Right renal cortex interstitium (tissue), 3 donors: ENCODE results near the gene TMOD1. TPM values are rescaled to one million over a fixed set of nuclear protein-coding genes. Genes with fewer than 3 reads are reported as not detected.
"Not testable (repeated sequence)": the region's sequence is repeated elsewhere in the genome, so short reads cannot be mapped to it uniquely, and the experiment has no call there.

Experiments used
- DNase-seq, 3 donors: peaks; one replicate each; pipeline ENCODE4 v3.0.0-alpha.2; 2013; ENCODE audit warnings: low read depth in 3 of 3, low spot score in 2 of 3
- polyA plus RNA-seq, 3 donors: library from polyadenylated mRNA; unstranded; fragments of 120-200 nt; gene quantifications; one replicate each; pipeline ENCODE4 v1.2.1, GENCODE V29; 2013; ENCODE audit not compliant: insufficient read length in 3 of 3

TMOD1 gene
- polyA plus RNA-seq, result 1 to 10 TPM; 2.0 to 3.0 (median 2.1) TPM

DNA sequence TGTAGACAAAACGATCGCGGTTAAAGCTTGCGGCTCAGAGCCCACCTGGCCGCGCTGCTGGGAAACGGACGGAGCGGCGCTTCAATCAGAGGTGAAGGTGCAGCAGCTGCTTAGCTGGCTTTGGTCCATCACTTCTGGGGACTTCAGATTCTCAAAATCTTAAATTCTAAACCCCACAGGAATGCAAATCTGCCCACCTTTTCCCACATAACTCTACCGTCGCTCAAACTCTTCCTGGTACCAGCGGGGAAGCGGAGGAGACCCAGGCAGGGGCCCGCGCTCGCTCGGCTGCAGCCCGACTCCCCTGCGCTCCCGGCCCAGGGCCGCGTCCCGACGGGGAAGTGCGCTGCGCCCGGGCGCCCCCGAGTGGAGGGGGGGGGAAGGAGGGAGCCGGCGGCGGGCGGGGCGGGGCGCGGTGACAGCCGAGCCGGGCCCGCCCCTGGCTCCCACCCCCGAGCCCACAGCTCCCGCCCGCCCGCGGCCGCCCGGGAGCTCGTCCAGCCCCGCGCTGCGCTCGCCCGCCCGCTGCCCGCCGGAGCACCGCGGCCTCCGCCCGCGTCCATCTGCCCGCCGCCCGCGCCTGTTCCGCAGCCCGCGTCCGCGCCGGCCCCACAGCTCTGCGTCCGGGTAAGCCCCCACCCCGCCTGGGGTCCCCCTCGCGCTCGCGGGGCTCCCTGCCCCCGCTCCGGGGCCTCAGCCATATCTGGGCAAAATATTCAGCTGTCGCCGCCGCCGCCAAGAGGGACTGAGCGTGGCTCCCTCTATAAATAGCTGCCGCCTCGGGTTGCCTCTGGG, at the start of gene TMOD1:
TSS of gene TMOD1 (plus strand) at position 490 of the 795 bp plus-strand sequence. CDS start 22,523 bp downstream, outside the sequence.
- DNase-seq, result no peak

DNA sequence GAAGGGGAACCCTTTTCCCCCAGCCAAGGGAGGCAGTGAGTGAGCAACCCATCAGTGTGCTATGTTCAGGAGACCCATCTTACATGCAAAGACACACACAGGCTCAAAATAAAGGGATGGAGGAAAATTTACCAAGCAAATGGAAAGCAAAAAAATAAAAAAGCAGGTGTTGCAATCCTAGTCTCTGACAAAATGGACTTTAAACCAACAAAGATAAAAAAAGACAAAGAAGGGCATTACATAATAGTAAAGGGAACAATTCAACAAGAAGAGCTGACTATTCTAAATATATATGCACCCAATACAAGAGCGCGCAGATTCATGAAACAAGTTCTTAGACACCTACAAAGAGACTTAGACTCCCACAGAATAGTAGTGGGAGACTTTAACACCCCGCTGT, 47.9 kb upstream of the TMOD1 start:
- DNase-seq, result not testable (repeated sequence)

DNA sequence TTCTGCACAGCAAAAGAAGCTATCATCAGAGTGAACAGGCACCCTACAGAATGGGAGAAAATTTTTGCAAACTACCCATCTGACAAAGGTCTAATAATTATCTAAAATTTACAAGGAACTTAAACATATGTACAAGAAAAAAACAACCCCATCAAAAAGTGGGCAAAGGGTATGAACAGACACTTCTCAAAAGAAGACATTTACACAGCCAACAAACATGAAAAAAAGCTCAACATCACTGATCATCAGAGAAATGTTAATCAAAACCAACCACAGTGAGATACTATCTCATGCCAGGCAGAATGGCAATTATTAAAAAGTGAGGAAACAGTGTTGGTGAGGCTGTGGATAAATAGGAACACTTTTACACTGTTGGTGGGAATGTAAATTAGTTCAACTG, 44.6 kb upstream of the TMOD1 start:
- DNase-seq, result not testable (repeated sequence)

DNA sequence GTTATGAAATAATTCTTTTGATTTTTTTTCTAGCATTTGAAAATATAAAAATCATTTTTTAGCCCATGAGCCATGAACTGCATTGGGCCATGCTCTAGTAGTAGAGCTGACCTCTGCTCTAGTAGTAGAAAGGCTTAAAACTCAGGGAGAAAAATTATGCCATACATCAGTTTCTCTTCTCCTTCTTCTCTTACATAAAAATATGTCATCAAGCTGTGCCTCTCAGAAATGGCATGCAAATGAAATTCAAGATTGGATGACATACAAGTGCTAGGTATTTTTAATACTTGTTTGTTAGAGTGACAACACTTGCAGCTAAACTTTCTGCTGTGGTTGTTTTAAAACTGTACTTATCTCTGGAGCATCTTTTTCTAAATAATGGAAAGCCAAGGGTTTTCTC, 42.1 kb upstream of the TMOD1 start:
- DNase-seq, result no peak

DNA sequence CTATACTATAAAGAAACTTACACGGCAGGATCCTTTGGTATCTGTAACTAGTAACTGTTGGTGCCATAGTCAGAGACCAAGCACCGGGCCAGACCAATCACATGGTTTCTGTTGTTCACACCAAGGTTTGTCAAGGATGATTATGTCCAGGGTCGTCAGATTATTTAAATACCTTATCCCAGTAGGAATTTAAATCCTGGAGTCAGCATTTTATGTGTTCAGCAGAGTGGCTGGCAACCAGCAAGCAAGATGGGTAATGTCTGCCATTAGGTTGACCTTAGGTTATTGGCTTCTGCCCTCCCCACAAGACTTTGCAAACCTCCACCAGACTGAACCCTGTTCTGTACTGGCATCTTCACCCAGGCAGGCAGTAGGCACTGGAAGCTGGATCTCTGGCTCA, 39.3 kb upstream of the TMOD1 start:
- no peak for DNase-seq

DNA sequence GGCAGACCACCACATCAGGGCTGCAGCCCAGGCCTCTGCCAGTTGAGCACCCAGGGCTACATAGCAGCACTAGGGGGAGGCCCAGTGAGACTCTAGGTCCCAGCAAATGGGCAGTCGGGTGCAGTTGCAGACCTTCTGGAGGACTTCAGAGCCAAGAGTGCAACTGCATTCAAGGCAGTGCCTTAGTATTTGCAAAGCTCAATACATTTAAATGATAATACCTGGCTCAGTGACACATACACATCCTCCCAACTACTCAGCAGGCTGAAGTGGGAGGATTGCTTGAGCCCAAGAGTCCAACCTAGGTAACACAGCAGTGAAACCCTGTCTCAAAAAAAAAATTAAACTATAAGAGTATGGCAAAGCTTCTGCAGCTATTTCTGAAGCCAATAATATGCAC, 38.6 kb upstream of the TMOD1 start:
- no peak for DNase-seq

DNA sequence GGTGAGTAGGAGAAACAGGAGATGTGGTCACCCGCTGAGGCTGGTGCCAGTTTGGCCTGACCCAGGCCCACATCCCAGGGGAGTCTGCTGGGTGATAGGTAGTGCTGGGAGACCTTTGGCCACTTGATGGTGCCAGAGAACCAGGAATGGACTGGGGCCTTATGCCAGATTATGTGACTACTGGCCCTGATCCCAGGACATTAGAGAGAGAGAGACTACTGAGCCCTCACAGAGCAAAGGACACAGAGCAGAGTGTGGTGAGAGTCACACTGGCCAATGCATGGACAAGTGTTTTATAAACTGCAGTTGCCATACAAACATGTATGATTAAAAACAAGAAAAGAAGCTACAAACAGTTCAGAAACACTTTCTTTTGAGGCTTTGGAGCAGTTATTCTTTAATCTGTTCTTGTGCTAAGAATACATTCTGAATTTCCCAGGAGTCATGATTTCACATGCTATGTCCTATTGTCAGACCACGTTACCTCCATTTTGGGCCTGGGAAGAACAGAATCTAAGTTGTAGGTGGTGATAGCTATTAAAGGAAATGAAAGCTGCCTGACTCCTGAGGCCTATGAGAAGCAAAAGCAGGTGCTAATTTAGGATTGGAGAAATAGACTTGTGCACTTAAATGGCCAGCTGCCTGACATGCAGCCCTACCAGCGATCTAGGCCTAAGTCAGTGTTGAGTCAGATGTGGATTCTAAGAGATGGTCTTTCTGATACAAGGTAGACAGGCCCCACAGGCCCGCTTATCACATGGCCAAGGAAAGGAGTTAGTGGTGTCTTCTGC, 32.6 kb upstream of the TMOD1 start:
- DNase-seq, result peak in 2 of 3 donors; percentile 32 to 45

DNA sequence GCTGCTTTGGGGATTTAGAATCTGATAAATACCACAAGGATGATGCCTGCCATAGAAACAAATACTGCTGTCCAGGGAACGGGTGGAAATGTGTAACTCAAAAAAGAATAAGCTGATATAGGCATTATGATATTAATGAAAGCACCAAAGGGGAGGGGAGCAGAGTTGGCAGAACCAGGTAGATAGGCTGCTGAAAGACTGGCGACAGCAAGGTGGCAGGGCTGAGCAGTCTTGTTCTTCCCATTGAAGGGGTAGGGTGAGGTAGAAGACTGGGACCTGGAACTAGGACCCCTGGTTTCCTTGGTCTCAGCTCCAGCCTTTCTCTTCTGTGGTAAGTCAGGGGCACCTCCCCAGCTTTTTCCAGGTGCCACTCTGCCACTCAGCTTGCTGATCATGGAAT, 31.4 kb upstream of the TMOD1 start:
- DNase-seq, result no peak

DNA sequence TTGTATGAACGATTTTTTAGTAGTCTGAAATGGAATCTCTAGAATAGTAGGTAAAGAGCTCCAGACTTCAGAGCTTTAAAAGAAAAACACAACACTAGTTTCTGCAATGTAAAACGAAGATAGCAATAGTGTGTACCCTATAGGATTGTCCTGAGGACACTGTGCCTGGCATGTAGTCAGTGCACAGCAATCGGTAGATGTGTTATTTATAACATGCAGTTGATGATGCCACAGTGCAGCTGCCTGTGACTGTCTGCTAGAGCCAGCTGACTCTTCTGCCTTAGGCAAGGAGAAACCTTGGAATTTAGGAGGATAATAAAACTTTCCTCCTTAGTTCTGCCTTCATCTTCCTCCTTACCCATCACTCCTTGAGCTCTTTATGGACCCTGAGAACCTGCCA, 27.7 kb upstream of the TMOD1 start:
- DNase-seq, result no peak

DNA sequence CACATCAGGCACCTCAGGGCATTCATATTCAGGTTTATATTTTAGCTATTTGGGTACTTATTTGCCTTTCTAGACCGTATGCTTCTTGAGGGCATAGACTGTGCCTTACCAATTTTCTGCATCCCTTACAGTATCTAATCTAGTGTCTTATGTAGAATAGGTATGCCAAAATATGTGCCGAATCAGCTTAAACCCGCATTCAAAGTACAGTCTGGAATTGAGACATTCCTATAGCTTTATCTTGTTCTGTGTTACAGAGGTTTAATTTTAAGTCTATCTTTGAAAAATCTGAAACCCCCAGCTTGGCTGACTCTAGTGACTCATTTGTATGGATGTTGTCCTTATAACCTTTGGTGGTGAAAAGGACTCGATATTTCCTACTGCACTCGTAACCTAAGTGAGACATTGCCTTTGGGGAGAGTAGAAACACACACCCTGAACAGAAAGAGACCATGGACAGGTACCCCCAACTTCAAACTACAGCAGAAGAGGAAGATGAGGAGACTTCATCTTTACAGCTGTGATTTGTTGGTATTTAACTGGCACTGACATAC, 27.0 kb upstream of the TMOD1 start:
- no peak for DNase-seq

DNA sequence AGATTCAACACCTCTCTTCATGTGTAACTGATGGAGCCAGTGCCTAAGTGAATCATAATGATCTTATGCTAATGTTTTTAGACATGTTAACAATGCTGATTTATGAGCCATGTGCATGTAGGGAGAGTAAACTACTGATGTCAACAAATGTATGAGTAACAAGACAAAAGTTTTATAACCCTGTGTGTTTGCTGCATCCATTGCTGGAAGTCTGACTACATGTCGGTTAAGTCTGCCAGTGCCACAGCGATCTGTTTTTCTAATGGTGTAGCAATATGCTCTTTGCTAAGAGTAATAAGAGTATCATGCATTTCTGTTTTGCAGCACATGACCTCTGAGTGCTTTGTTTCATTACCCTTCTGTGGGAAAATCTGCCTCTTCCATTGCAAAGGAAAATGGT, 26.4 kb upstream of the TMOD1 start:
- no peak for DNase-seq

DNA sequence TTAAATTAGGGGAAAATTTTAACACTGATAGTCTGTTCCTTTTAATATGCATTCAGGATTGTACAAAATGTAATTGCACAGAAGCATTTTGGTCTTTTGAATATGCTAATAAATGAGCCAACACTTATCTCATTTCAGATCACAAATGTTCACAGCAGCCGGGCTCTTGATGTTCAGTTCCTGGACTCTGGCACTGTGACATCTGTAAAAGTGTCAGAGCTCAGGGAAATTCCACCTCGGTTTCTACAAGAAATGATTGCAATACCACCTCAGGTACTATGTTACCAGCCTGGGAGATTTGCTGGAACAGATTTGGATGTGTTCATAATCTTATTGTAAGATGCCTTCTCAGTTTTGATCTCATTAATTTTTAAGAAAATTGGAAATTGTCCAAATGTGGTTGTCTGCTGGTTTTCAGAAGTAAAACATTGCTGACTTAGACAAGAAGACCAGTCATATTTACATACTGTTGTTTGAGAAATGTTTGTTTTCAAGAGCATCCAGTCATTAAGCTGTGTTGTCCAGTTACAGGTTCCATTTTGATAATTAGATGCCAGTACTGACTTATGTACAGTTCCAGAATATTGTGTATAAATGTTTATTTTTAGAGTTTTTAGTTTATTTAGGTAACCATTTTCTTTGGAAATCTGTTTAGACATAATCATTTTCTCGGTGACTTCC, 23.0 kb upstream of the TMOD1 start:
- DNase-seq, result no peak

DNA sequence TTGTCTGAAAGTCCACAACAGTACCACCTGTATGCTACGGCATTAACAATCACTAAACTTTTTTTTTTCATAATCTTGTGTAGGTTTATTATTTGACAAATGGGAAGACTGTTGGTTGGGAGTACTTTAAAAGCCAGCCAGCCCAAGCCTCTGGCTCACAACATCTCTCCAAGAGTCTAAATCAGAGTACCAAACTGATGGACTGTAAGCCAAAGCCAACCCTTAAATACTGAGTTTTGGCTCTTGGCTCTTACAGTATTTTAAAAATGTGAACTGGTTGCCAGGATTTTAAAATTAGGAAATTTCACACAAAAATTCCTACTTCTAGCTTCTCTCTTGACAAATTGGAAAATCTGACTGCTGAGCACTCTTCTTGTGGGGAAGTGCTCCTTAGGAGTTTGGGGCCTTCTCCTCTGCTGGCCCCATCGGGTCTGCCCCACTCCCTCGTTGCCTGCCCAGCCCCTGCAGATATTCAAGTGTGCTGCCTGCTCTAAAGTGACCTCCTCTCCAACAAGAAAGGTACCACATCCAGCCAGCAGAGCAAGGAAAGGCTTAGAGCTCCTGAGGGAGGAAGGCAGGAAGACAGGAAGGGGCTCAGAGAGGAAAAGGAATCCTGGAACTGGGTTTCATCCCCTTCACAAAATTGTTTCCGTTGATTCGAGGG, 21.8 kb upstream of the TMOD1 start:
- no peak for DNase-seq

DNA sequence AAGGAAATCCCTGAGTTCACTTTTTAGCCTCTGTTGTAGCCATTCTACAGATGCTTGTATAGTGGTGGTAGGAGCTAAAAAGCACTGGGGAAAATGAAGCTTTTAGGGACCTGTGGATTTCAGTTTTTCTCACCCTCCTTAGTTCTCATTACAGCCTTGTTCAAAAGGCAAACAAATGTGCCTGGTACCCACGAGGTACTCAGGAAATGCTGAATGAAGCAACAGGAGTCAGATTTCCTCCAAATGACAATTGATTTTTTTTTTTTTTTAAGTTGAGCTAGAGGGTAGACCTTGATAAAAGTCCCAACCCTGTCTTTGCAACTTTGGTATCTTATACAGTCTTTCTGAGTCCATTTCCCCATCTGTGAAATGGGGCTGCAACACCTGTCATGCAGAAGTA, 21.3 kb upstream of the TMOD1 start:
- no peak for DNase-seq

DNA sequence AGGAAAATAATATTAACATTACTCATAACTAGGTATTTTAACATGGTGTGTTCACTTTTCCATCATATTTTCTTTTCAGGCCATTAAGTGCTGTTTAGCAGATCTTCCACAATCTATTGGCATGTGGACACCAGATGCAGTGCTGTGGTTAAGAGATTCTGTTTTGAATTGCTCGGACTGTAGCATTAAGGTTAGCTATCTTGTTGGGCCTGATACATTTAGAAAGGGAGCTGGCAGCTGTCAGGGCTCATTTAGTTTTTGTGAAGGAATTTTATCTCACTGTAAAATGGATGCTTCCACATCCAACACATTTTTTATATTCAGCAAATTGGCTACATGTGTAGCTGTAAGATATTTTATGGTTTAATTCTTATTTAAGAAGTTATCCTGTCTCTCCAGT, 20.7 kb upstream of the TMOD1 start:
- DNase-seq, result no peak

DNA sequence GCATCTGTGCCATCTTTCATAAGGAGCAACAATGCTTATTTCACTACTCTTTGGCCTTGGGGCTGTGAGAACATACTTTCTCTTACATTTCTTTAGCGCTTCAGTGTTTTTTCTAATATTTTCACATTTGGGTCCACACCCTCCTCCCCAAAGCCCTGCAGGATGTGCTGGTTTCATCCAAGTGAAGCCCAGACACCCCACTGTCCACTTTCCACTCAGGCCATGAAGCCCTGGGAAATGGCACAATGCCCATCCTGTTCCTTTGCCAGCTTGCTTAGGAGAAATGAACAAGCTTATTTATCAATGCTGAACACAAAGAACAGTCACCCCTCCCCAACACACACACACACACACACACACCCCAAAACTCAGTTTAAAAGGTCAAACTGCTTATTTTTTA, 17.3 kb upstream of the TMOD1 start:
- no peak for DNase-seq

DNA sequence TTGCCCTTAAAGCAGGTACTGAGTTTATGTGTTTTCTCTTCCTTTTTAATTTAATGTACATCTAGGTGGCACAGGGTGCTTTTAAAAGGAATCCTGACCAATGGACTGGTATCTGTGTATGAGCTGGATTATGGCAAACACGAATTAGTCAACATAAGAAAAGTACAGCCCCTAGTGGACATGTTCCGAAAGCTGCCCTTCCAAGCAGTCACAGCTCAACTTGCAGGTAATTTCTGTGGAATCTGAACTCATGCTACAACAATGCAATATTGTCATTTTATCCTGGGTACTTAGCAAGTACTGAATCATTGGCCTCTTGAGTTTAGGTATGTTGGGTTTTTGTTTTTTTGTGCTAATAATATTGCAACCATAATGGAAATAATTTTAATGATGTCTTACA, 14.4 kb upstream of the TMOD1 start:
- DNase-seq, result no peak

DNA sequence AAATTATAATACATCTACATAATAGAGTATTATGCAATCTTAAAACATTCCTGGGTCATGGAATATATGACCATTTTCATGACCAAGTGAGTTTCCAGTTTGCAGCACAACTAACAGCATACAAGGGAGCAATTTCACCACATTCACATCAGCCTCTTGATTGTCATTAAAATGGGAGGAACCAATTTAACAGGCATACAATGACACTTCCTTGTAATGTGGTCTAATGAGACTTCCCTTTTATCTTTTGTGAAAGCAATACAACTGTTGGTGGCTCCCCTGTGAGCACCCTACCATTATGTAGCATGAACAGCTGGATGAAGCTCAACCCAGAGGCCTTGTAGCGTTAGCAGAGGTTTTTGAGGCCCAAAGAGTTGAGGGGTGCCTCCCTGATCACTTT, 13.6 kb upstream of the TMOD1 start:
- DNase-seq, result no peak

DNA sequence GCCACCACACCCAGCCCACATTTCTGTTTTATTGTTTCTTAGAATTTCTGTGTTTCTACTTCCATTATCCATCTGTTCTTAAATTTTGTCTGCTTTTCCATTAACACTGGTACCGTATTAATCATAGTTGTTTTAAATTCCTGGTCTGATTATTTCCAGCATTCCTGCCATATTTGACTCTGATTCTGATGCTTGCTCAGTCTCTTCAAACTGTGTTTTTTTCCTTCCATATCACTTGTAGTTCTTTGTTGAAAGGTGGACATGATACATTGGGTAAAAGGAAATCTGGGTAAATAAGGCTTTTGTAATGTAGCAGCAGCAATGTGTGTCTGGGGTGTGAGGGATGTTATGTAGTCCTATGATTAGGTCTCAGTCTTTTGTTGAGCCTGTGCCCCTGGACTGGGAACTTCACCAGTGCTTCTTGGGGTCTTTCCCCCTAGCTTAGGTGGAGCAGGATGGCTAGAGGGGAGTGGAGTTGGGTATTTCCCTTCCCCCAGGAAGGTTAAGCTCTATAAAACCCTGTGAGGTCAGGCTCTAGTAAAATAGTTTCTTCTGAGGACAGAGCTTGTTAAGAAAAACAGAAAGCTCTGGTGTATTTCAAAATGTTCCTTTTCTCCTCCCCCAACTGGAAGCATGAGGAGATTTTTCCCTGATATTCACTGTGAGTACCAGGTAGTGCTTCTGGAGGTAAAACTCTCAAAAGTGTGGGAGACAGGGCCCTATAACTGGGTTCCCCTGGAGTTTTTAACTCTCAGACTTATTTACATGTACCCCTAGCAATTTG, 10.1 kb upstream of the TMOD1 start:
- no peak for DNase-seq
